ENCODE results near the gene GDPD1. TPM values are rescaled to one million over a fixed set of nuclear protein-coding genes. Genes with fewer than 3 reads are reported as not detected.

Gene GDPD1
- total RNA-seq, result 0.98 and 1.9 TPM in 2 replicates

DNA sequence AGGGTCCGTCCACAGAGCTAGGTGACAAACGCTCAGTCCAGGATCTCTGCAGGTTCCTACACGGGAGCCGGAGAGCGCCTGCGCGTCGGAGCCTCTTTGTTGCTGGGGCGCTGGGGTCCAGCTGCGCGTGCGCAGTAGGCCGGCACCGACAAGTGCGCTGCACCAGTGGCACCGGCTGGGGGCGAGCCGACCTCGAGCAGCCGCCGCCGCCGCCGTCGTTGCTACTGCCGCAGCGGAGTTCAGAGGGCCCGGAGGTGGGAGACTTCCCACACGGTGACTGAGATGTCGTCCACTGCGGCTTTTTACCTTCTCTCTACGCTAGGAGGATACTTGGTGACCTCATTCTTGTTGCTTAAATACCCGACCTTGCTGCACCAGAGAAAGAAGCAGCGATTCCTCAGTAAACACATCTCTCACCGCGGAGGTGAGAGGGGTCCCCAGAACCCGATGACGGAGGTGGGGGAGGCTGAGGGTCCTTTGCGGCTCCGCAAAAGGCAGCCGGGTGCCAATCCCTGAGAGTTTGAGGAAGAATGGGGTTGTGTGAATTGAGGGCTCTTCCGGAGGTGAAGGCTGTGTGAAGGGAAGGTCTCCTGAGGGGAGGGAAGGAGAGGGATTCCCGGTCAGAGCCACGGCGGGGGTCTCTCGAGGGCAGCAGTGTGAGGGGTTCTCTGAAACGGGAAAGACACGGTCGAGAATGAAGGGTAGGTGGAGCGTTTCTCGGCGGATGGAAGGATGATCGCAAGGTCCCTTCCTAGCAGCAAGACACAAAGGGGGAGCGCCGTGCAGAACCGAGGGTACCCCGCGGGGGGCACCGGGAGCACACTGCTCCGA, at the start of gene GDPD1:
Gene GDPD1 (plus strand): TSS at position 184 of the 831 bp plus-strand sequence. CDS start 99 bp downstream, at position 283.

Other genes with a start within 250 kb of the GDPD1 start
- 41.4 and 59.8 TPM in 2 replicates for gene TRIM37, start 113.6 kb upstream of the GDPD1 start, total RNA-seq
- gene SKA2, start 65.3 kb upstream of the GDPD1 start, total RNA-seq, result 21.9 and 41.2 TPM in 2 replicates
- 4.5 and 9.6 TPM in 2 replicates for gene PRR11, start 64.8 kb upstream of the GDPD1 start, total RNA-seq
- gene SMG8, start 10.5 kb upstream of the GDPD1 start, total RNA-seq, result 24.0 and 25.3 TPM in 2 replicates
- 15.1 and 21.5 TPM in 2 replicates for gene YPEL2, start 111.1 kb downstream of the GDPD1 start, total RNA-seq

Measured in smooth muscle cell of the pulmonary artery (primary cell).